Stimulated activated CD8-positive, alpha-beta memory T cell treated with anti-CD3 and anti-CD28 coated beads, Interleukin-15, amount 100 ng/mL, for 1 hour (primary cell): ENCODE data around the gene GRIA1.
"Not testable (repeated sequence)": the region's sequence is repeated elsewhere in the genome, so short reads cannot be mapped to it uniquely, and the experiment has no call there.

Source experiments
- DNase-seq: peaks from one replicate; pipeline ENCODE4 v3.0.0-alpha.2; 2020; ENCODE audit warnings: low read depth

GRIA1 gene

GRCh38 chr5:153831973-153832372 is 341.5 kb downstream of the GRIA1 start:
- DNase-seq, result no peak

DNA sequence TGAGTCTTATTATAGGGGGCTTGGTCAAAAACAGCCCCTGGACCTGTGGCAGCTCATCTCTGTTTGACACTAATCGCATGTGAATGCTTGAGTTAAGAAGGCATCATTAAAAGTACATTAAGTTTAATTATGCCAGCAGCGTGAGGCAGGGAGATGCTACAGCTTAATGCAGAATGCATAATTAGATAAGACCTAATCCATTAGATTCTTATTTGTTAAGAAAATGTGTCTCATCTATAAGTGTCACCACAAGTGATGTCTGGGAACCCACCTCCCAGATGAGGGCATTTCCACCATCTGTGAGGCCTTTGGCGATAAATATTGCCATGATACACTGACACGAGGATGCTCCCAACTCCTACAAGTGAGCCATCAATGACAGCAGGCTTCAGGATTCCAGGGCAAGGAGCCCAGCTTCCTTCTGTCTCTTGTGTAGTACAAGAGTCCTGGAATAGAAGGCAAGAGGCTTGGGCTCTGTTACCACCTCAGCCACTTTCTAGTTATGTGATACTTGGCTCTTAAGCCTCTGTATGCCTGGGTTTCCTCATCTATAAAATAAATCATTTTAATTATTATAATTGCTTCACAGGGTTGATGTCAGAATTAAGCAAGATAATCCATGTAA is 345.5 kb downstream of the GRIA1 start:
- no peak for DNase-seq

- not testable (repeated sequence) for DNase-seq
Measured at GRCh38 chr5:153849303-153850113, 359.0 kb downstream of the GRIA1 start.

DNA sequence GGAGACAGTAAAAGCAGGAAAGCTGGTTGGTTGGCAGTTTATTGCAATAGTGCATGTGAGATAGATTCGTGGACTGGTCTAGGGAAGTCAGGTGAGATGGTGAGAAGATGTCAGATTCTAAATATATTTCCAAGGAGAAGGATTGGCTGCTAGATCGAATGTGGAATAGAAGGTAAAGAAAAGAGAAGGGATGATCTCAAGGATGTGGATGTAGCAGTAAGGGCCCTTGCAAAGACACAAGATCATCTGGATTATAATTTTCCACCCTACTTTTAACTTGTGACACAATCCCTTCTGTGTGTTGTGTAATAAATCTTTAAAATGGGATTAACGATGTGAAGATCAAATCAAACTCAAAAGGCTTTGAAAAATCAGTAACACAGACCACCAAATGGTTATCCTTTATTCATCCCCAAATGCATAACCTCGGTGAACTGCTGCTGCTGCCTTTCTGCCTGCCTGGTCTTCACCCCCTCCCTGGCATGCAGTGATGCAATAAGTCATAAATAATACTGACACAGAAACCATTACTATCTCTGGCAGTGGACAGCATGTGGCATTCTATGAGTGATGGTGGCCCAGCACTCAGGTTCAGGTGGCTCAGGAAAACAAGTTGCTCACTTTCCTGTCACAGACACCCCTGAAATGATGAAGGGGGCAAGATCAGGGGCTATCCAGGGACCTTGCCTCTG is 369.9 kb downstream of the GRIA1 start:
- no peak for DNase-seq

GRCh38 chr5:153862906-153863305 is 372.4 kb downstream of the GRIA1 start:
- DNase-seq, result not testable (repeated sequence)
